ENCODE results near the gene SEC23A. TPM values are rescaled to one million over a fixed set of nuclear protein-coding genes. Genes with fewer than 3 reads are reported as not detected.

SEC23A gene
- total and polyA plus RNA-seq, 2 of the 8 experiments (the other 6 are each of a cell fraction or from before 2014, with no cell fraction given): 30.9 to 58.2 TPM

DNA sequence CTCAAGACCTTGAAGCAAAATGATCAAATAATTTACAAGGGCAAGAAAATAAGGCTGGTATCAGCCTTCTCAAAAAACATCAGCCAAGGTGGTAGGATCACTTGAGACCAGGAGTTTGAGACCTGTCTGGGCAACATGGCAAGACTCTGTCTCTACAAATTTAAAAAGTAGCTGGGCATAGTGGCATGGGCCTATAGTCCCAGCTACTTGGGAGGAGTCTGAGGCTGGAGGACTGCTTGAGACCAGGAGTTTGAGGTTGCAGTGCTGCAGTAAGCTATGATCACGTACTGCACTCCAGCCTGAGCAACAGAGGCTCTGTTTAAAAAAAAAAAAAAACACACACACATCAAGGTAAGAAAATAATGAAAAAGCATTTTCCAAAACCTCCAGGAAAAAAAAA is 22.1 kb downstream of the SEC23A start:
- FAIRE-seq (no peak), DNase-seq (ENCODE audit: low read depth in 1 of 2, low spot score in 2 of 2) (no peak)
- POLR2A ChIA-PET (ENCODE audit: partially characterized antibody): interaction anchor here (0.7 to 1.9 kb wide), 3 partner anchors 9 to 16 kb away, joined by 3 to 6 read pairs (median 4); no protein-coding TSS in a partner anchor
- TF ChIP-seq, protein P1, sequence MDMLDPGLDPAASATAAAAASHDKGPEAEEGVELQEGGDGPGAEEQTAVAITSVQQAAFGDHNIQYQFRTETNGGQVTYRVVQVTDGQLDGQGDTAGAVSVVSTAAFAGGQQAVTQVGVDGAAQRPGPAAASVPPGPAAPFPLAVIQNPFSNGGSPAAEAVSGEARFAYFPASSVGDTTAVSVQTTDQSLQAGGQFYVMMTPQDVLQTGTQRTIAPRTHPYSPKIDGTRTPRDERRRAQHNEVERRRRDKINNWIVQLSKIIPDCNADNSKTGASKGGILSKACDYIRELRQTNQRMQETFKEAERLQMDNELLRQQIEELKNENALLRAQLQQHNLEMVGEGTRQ (IDR thresholded peaks at IDR 0.05; ENCODE audit: low read length): no peak
- no peak overlapping the region for H3K4me3 ChIP-seq (ENCODE audit: extremely low read depth in 1 of 4, insufficient read depth in 2 of 4, low read depth in 3 of 4, low read length in 4 of 4)
- H3K79me1 ChIP-seq (ENCODE audit: low read depth, low read length): no peaks in the 10 kb centered on the region
- no peaks in the 10 kb centered on the region for H3K79me2 ChIP-seq (ENCODE audit: control insufficient read depth in 1 of 2, insufficient read depth in 2 of 2, low read length in 2 of 2)
- peaks cover 8 to 42% (median 16%) of the 10 kb centered on the region in 4 experiments for H3K36me3 ChIP-seq (ENCODE audit: control insufficient read depth in 2 of 4, insufficient read depth in 4 of 4, low read length in 3 of 4)
- no peak overlapping the region for H4K5ac ChIP-seq (ENCODE audit: insufficient read length, low read depth, low read length)
- no peak overlapping the region for H2BK15ac ChIP-seq (ENCODE audit: low read length)
- no peaks in the 10 kb centered on the region for H3K4me1 ChIP-seq (replicated peaks in 1 of 4; ENCODE audit: control insufficient read depth in 3 of 4, insufficient read depth in 4 of 4, low read length in 3 of 4)
- H3K9ac ChIP-seq (replicated peaks in 1 of 4; ENCODE audit: extremely low read depth in 1 of 4, low read depth in 3 of 4, low read length in 3 of 4): no peak overlapping the region
- no peak overlapping the region for H4K91ac ChIP-seq (replicated peaks; ENCODE audit: insufficient read length, low read length)
- H4K8ac ChIP-seq (ENCODE audit: extremely low read depth, insufficient read depth, low read length): no peak overlapping the region
- H3K27me3 ChIP-seq (replicated peaks in 1 of 4; ENCODE audit: control insufficient read depth in 3 of 4, extremely low read depth in 1 of 4, insufficient read depth in 3 of 4, low read length in 3 of 4): no peaks in the 10 kb centered on the region
- no peaks in the 10 kb centered on the region for H3K9me3 ChIP-seq (ENCODE audit: insufficient read depth in 2 of 2, low read depth in 1 of 2, low read length in 1 of 2)
- no peak overlapping the region for H2BK20ac ChIP-seq (ENCODE audit: low read length)
- H3K23ac ChIP-seq (ENCODE audit: insufficient read length): no peak overlapping the region
- no peak overlapping the region for H2BK120ac ChIP-seq (replicated peaks; ENCODE audit: low read depth, low read length)
- no peak overlapping the region for H2AK5ac ChIP-seq (ENCODE audit: low read depth, low read length)
- no peak overlapping the region for H2AFZ ChIP-seq (ENCODE audit: low read length)
- H3K18ac ChIP-seq (ENCODE audit: extremely low read depth, low read length): no peak overlapping the region
- no peak overlapping the region for H3K27ac ChIP-seq (ENCODE audit: low read depth, low read length)
- no peak overlapping the region for H2BK5ac ChIP-seq (ENCODE audit: low read depth, low read length)
- H3K23me2 ChIP-seq (ENCODE audit: low read depth, low read length): no peaks in the 10 kb centered on the region; the same call in 1 of the 2 replicates
- no peak overlapping the region for H3K56ac ChIP-seq (replicated peaks; ENCODE audit: insufficient read length, low read depth, low read length)
- no peak overlapping the region for H2BK12ac ChIP-seq (ENCODE audit: low read depth, low read length)
- H3K4ac ChIP-seq (replicated peaks; ENCODE audit: insufficient read length, low read depth, low read length): no peak overlapping the region
- H4K20me1 ChIP-seq (replicated peaks in 1 of 2; ENCODE audit: control insufficient read depth in 1 of 2, insufficient read depth in 2 of 2, low read length in 2 of 2): no peaks in the 10 kb centered on the region
- CTCF ChIA-PET (ENCODE audit: partially characterized antibody): interaction anchor here (0.6 kb wide), 2 partner anchors 18 to 25 kb away, joined by 3 read pairs; no protein-coding TSS in a partner anchor
- WGBS, 2 experiments (ENCODE audit: extremely low coverage in 1 of 2, insufficient coverage in 1 of 2, insufficient read length in 1 of 2, insufficient replicate concordance in 2 of 2, low coverage in 1 of 2, low lambda C conversion rate in 2 of 2, missing lambda C conversion rate in 1 of 2): 87% methylated on average over 1 of the region's 1 CpG; no CpG with 5 or more reads in 1 of the 2 experiments
- H3K4me2 ChIP-seq (ENCODE audit: insufficient read depth in 1 of 2, low read depth in 2 of 2, low read length in 2 of 2): no peak overlapping the region
- no peak overlapping the region for H3K14ac ChIP-seq (ENCODE audit: insufficient read length)

Data from H1 (cell line).